Lung (tissue), 12 donors: Measurements from ENCODE around the gene XRCC1. TPM values are rescaled to one million over a fixed set of nuclear protein-coding genes. Genes with fewer than 3 reads are reported as not detected.

Experiments used
- ATAC-seq: fragments of 200-7000 bp; cut with Tn5 transposase; one replicate; pipeline ENCODE4 v1.9.1; 2020; ENCODE audit warnings: moderate number of reproducible peaks; ENCODE audit not compliant: insufficient read depth, low FRiP score
- DNase-seq, 3 donors: peaks; one replicate each; pipeline ENCODE4 v3.0.0-alpha.2; 2013 to 2017
- H3K27ac ChIP-seq, 2 donors: one replicate each; pipeline ENCODE4 v1.5.1; 2013; ENCODE audit warnings: mild to moderate bottlenecking in 2 of 2, moderate library complexity in 2 of 2, control low read depth in 1 of 2, inconsistent platforms in 1 of 2, low read depth in 1 of 2, low read length in 1 of 2
- H3K27me3 ChIP-seq, 3 donors: one replicate each; pipeline ENCODE4 v1.5.1; 2013; ENCODE audit warnings: low read length in 2 of 3; ENCODE audit not compliant: control insufficient read depth in 3 of 3, insufficient read depth in 3 of 3
- H3K36me3 ChIP-seq, 4 donors: one replicate each; pipeline ENCODE4 v1.5.1; 2013; ENCODE audit warnings: low read length in 4 of 4, mild to moderate bottlenecking in 1 of 4, moderate library complexity in 1 of 4; ENCODE audit not compliant: control insufficient read depth in 4 of 4, insufficient read depth in 4 of 4
- H3K4me1 ChIP-seq, 5 donors: one replicate each; pipeline ENCODE4 v1.5.1; 2013; ENCODE audit warnings: low read length in 5 of 5, mild to moderate bottlenecking in 2 of 5, moderate library complexity in 1 of 5; ENCODE audit not compliant: control insufficient read depth in 5 of 5, insufficient read depth in 5 of 5
- H3K4me3 ChIP-seq: one replicate; pipeline ENCODE4 v1.5.1; 2013; ENCODE audit warnings: mild to moderate bottlenecking, control low read depth, moderate library complexity
- H3K9ac ChIP-seq, 2 donors: one replicate each; pipeline ENCODE4 v1.5.1; 2013; ENCODE audit warnings: low read length in 2 of 2, control low read depth in 1 of 2; ENCODE audit not compliant: insufficient read depth in 1 of 2
- H3K9me3 ChIP-seq, 4 donors: one replicate each; pipeline ENCODE4 v1.5.1; 2013; ENCODE audit warnings: low read length in 3 of 4, mild to moderate bottlenecking in 1 of 4, moderate library complexity in 1 of 4; ENCODE audit not compliant: control insufficient read depth in 4 of 4, insufficient read depth in 3 of 4
- CTCF ChIP-seq: IDR thresholded peaks from 2 replicates; pipeline ENCODE4 v1.5.1; 2012; ENCODE audit warnings: mild to moderate bottlenecking; ENCODE audit errors: control extremely low read depth, extremely low read depth
- WGBS, 2 donors: extraction: QIAGEN DNeasy Blood & Tissue Kit; methylation state at CpG; one replicate each; pipeline ENCODE4 v1.1.7; 2013; 5-methylcytosine and 5-hydroxymethylcytosine counted together
- polyA plus RNA-seq, 2 donors: library from polyadenylated mRNA; stranded (reverse); fragments of 200-250 nt; gene quantifications; one replicate each; pipeline ENCODE4 v1.2.1, GENCODE V29; 2013
- total RNA-seq, 2 donors: library from RNA; depleted of rRNA in 1 of 2; stranded (reverse); fragments of >200 nt in 1 of 2; gene quantifications; one replicate each; pipeline ENCODE4 v1.2.1, GENCODE V29; 2014 to 2021
- donor health status: control.
- donor health status: control.
- donor health status: Bipolar disorder and iron deficiency.
- donor health status: healthy.
- donor health status: DM: yes; HTN: yes; CAD: no.

XRCC1 gene
- total and polyA plus RNA-seq, 4 donors: 15.4 to 32.2 (median 24.5) TPM

- Histone ChIP-seq H3K4me1 (peaks cover 0 to 28% (median 8%) of the 10 kb centered on the region in 5 donors), H3K27ac (no peak overlapping the region), H3K4me3 (no peak overlapping the region), H3K27me3 (no peaks in the 10 kb centered on the region), H3K9me3 (no peaks in the 10 kb centered on the region), H3K9ac (no peak overlapping the region), H3K36me3 (peaks cover 0 to 25% (median 9%) of the 10 kb centered on the region in 4 donors)
- no peak for DNase-seq
- 96 to 97% methylated on average over 37 of the region's 37 CpGs for WGBS, 2 donors
- TF ChIP-seq CTCF: no peak
- no peak for ATAC-seq
Measured at GRCh38 chr19:43592800-43593350, 17.5 kb upstream of the XRCC1 start.

DNA sequence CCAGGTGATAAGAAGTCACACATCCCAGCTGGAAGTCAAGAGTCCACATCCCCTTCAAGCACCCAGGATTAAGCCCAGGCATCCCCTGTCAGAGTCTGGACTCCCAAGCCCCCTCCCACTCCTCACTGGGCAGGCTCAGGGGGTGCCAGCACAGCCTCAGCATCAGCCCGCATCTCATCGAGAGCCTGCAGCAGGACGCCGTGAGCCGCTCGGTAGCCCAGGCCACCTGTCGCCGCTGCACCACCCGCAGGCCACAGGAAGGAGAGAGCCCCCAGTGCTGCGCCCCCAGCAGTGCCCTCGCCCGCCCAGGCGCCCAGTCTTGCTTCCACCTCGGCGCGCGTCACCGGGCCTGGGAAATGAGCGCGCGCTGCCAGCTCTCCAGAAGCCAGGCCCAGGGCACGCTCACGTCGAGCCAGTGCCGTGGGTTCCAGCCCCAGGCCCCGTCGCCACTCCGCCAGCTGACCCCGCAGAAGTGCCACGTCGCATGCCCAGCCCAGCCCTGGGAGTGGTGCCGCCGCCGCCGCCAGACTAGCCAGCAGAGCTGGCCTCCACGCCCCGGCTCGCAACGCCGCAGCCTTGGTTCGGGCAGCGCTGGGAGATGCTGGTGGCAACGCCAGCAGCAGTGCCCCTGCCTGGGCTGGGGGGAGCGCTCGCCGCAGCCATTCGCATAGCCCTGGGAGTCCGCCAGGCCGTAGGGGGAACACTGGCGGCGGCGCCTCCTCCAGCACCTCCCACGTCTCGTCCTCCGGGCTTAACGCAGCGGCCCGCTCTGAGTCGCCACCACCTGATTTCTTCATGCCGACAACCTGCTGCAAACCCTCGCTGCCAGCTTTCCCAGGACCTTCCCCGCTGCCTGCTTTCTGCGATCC is 16.8 kb upstream of the XRCC1 start:
- no peak overlapping the region for H3K4me3 ChIP-seq
- peaks cover 0 to 25% (median 9%) of the 10 kb centered on the region in 4 donors for H3K36me3 ChIP-seq
- no peaks in the 10 kb centered on the region for H3K27me3 ChIP-seq
- H3K9ac ChIP-seq: no peak overlapping the region
- H3K27ac ChIP-seq: no peak overlapping the region
- no peak for ATAC-seq
- TF ChIP-seq CTCF: no peak
- WGBS, 2 donors: 97% methylated on average over 61 to 63 of the region's 63 CpGs
- H3K4me1 ChIP-seq: peaks cover 0 to 20% (median 4%) of the 10 kb centered on the region in 5 donors
- DNase-seq: no peak
- H3K9me3 ChIP-seq: no peaks in the 10 kb centered on the region

GRCh38 chr19:43589678-43590077 is 14.4 kb upstream of the XRCC1 start:
- DNase-seq: no peak
- Histone ChIP-seq H3K4me1 (peaks cover 0 to 11% (median 0%) of the 10 kb centered on the region in 5 donors), H3K4me3 (no peak overlapping the region), H3K36me3 (peaks cover 0 to 30% (median 15%) of the 10 kb centered on the region in 4 donors), H3K9ac (no peak overlapping the region), H3K27me3 (no peaks in the 10 kb centered on the region), H3K27ac (no peak overlapping the region), H3K9me3 (peaks cover 0 to 2% (median 0%) of the 10 kb centered on the region in 4 donors)
- 53 to 73% methylated on average over 6 of the region's 6 CpGs for WGBS, 2 donors
- ATAC-seq: no peak
- TF ChIP-seq CTCF: no peak
